ENCODE results near the gene STXBP5. TPM values are rescaled to one million over a fixed set of nuclear protein-coding genes. Genes with fewer than 3 reads are reported as not detected.

Gene STXBP5
- total RNA-seq, 4 donors from 2014 or later = 25.6 to 40.0 (median 30.4) TPM

DNA sequence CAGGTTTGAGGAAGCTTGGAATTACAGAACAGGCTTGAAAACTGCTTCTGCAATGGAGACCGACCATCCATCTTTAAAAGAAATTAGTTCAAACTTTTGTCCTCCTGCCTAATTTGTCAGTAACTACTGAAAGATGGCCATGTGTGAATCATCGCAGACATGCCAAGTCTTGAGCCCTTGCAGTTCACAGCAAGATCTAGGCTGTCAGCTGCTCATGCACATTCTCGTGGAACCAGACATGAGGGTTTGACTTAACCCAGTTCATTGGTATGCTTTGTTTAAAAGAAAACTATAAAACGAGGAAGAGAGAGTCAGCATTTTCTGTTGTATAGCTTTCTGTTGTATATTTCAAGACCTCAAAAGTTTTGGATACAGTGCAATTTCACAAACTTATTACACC, 230.3 kb downstream of the STXBP5 start:
- WGBS, 2 donors = 21 to 27% methylated on average over 4 of the region's 4 CpGs
- Histone ChIP-seq H3K4me3 (no peak overlapping the region), H3K4me1 (peaks cover 4 to 23% (median 8%) of the 10 kb centered on the region in 3 donors), H3K27ac (peak overlapping the region in 1 of 4 donors; percentile 3), H3K27me3 (no peaks in the 10 kb centered on the region), H3K36me3 (no peaks in the 10 kb centered on the region), H3K9me3 (no peaks in the 10 kb centered on the region)
- intact Hi-C loops (cut with DNase I) = no loop called here
- DNase-seq = no peak
- TF ChIP-seq, protein P1, sequence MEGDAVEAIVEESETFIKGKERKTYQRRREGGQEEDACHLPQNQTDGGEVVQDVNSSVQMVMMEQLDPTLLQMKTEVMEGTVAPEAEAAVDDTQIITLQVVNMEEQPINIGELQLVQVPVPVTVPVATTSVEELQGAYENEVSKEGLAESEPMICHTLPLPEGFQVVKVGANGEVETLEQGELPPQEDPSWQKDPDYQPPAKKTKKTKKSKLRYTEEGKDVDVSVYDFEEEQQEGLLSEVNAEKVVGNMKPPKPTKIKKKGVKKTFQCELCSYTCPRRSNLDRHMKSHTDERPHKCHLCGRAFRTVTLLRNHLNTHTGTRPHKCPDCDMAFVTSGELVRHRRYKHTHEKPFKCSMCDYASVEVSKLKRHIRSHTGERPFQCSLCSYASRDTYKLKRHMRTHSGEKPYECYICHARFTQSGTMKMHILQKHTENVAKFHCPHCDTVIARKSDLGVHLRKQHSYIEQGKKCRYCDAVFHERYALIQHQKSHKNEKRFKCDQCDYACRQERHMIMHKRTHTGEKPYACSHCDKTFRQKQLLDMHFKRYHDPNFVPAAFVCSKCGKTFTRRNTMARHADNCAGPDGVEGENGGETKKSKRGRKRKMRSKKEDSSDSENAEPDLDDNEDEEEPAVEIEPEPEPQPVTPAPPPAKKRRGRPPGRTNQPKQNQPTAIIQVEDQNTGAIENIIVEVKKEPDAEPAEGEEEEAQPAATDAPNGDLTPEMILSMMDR (IDR thresholded peaks at IDR 0.05) = no peak
- no peak for TF ChIP-seq POLR2A (IDR thresholded peaks at IDR 0.05)

DNA sequence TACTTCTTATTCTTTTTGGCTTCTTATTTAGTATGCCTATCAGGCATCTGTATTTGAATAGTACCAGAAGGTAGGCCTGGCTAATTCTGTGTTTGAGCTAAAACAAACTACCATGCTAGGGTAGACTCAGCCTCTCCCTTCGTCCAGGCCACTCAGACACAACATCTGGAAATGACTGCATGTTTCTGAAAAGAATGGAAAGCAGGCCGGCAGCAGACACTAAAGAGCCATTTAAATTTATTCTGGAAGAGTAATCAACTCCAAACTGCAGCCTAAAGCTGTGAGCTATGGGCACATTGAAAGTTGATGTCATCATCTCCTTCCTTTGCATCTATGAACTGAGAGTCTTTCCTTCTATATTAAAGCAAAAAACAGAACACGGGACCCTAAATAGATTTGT, 233.4 kb downstream of the STXBP5 start:
- H3K4me3 ChIP-seq = no peak overlapping the region
- TF ChIP-seq, protein P1 (IDR thresholded peaks at IDR 0.05) = no peak
- TF ChIP-seq POLR2A (IDR thresholded peaks at IDR 0.05) = no peak
- intact Hi-C loops (cut with DNase I) = no loop called here
- DNase-seq = no peak
- no peaks in the 10 kb centered on the region for H3K36me3 ChIP-seq
- WGBS, 2 donors = 77 to 81% methylated on average over 3 of the region's 3 CpGs
- no peaks in the 10 kb centered on the region for H3K9me3 ChIP-seq
- no peaks in the 10 kb centered on the region for H3K27me3 ChIP-seq
- H3K27ac ChIP-seq = no peak overlapping the region
- H3K4me1 ChIP-seq = peaks cover 4 to 40% (median 8%) of the 10 kb centered on the region in 3 donors

DNA sequence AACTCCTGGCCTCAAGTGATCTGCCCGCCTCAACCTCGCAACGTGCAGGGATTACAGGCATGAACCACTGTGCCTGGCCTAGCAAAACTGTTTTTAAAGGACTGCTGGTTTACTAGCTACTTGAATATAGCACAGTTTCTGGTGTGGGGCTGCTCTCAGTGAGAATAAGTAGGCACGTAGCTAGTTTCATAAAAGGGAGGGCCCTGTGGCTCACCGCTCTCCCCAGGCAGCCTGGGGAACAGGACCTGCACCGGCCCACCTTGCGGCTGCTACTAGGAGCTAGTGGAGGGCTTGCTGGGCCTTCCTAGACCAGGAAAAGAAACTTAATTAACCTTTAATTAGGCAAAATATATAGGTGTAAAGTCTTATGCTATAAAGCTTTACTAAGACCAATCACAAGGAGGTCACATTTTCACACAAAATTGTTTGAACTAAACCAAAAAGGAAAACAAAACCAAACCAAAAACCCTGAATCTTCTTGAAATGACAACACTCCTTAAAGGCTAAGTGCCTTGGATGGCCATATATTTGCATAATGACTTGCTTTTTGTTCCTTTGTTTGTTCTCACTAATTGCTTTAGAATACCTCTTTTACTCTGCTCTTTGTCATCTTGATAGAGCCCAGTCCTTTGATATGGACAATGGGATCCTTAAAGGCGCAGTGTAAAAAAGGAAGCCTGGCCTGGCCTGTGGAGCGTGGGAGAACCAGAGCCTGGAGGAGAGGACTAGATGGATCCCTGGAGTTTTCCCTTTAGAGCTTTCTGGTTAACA, 234.7 kb downstream of the STXBP5 start:
- DNase-seq = no peak
- intact Hi-C loops (cut with DNase I) = no loop called here
- H3K9me3 ChIP-seq = no peaks in the 10 kb centered on the region
- H3K4me1 ChIP-seq = peaks cover 4 to 39% (median 8%) of the 10 kb centered on the region in 3 donors
- no peak for TF ChIP-seq POLR2A (IDR thresholded peaks at IDR 0.05)
- TF ChIP-seq, protein P1 (IDR thresholded peaks at IDR 0.05) = no peak
- no peaks in the 10 kb centered on the region for H3K27me3 ChIP-seq
- 91 to 94% methylated on average over 9 of the region's 9 CpGs for WGBS, 2 donors
- no peak overlapping the region for H3K4me3 ChIP-seq
- H3K27ac ChIP-seq = no peak overlapping the region
- H3K36me3 ChIP-seq = no peaks in the 10 kb centered on the region

Small RNA genes within 50 kb of the gene (small RNA-seq; reads per million reads assigned to genes)
- 0 reads per million in 4 donors for gene AL355365.1

All from esophagus squamous epithelium (tissue), 5 donors.